Measurements from ENCODE around the gene FCSK.

The FCSK gene

DNA sequence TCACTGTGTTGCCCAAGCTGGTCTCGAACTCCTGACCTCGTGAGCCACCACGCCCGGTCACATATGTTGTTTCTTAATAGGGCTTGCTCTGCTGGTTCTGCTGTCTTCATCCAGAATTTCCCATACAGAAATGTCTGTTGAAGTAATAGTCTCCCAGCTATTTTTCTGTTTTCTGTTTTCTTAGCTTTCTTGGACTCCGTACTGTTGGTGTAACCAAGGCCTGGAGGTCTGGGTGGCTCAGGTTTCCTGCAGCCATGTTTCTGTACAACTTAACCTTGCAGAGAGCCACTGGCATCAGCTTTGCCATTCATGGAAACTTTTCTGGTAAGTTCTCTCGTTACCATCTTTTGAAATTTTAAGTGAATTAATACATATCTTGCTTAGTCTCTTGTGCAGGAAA, 72.0 kb downstream of the FCSK start:
- DNase-seq, result no peak

DNA sequence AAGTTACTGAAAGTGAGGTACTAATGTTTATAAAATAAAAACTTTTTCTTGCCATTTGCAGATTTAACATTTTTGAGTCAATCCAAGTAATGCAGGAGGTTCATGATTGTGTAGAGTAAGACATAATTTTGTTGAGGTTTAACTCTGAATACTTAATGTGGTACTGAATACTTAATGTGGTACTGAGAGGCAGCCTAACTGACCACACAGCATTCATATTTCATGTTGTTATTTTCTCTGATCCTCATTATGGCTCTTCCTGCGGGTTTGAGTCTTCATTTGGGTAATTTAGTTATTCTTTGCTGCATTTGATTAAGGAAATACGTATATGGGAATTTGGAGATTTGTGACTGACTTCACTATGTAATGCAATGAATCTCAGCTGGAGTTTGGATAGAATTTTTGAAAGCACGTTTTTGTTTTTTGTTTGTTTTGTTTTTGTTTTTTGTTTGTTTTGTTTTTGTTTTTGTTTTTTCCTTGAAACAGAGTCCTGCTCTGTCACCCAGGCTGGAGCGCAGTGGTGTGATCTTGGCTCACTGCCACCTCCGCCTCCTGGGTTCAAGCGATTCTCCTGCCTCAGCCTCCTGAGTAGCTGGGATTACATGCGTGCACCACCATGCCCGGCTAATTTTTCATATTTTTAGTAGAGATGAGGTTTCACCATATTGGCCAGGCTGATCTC, 73.1 kb downstream of the FCSK start:
- no peak for DNase-seq

GRCh38 chr16:70529051-70529777, 74.8 kb downstream of the FCSK start:
- DNase-seq, result no peak
